ENCODE data around the gene MLLT6. TPM values are rescaled to one million over a fixed set of nuclear protein-coding genes. Genes with fewer than 3 reads are reported as not detected.
"Not testable (repeated sequence)": the region's sequence is repeated elsewhere in the genome, so short reads cannot be mapped to it uniquely, and the experiment has no call there.

The MLLT6 gene
- total RNA-seq, 2 experiments from 2014 or later: 182 to 185 TPM

- ChIA-PET POLR2A (interaction anchor here (0.5 to 2.6 kb wide), 5 partner anchors 9 to 34 kb away, joined by 3 to 8 read pairs (median 4); partner anchors contain the start of gene MLLT6), CTCF (interaction anchor here (0.7 to 1.1 kb wide), 4 partner anchors 9 to 20 kb away, joined by 3 to 5 read pairs (median 4); no protein-coding TSS in a partner anchor)
Measured at GRCh38 chr17:38715216-38715943, 10.3 kb downstream of the MLLT6 start.

GRCh38 chr17:38716368-38717005, 11.4 kb downstream of the MLLT6 start:
- POLR2A ChIA-PET: interaction anchor here (1.4 to 2.6 kb wide), 3 partner anchors 10 to 11 kb away, joined by 3 to 8 read pairs (median 4); partner anchors contain the start of gene MLLT6
- CTCF ChIA-PET: interaction anchor here (0.9 to 1.2 kb wide), 3 partner anchors 11 to 18 kb away, joined by 3 to 4 read pairs (median 3); no protein-coding TSS in a partner anchor

GRCh38 chr17:38717139-38717745, 12.2 kb downstream of the MLLT6 start:
- ChIA-PET POLR2A (interaction anchor here (1.6 to 2.6 kb wide), 2 partner anchors 11 to 12 kb away, joined by 4 to 8 read pairs; partner anchors contain the start of gene MLLT6), CTCF (interaction anchor here (1.0 to 1.2 kb wide), 2 partner anchors 10 to 11 kb away, joined by 3 read pairs; no protein-coding TSS in a partner anchor)

GRCh38 chr17:38719289-38719942, 14.3 kb downstream of the MLLT6 start:
- ChIA-PET POLR2A (interaction anchor here (1.1 to 2.2 kb wide), 3 partner anchors 10 to 14 kb away, joined by 3 to 9 read pairs (median 6); partner anchors contain the start of gene MLLT6), CTCF (interaction anchor here (1.5 to 2.3 kb wide), 5 partner anchors 9 to 42 kb away, joined by 4 to 12 read pairs (median 6); no protein-coding TSS in a partner anchor)

- CTCF ChIA-PET: interaction anchor here (0.7 to 2.3 kb wide), 6 partner anchors 9 to 43 kb away, joined by 3 to 12 read pairs (median 6); no protein-coding TSS in a partner anchor
- POLR2A ChIA-PET: interaction anchor here (1.1 to 2.2 kb wide), 3 partner anchors 10 to 15 kb away, joined by 3 to 9 read pairs (median 6); partner anchors contain the start of gene MLLT6
Measured at GRCh38 chr17:38719943-38720641, 15.0 kb downstream of the MLLT6 start.

GRCh38 chr17:38720941-38721340, 15.9 kb downstream of the MLLT6 start:
- ChIA-PET CTCF (interaction anchor here (0.7 to 2.1 kb wide), 2 partner anchors 10 kb away, joined by 3 to 6 read pairs; no protein-coding TSS in a partner anchor), POLR2A (interaction anchor here (0.6 to 2.2 kb wide), 2 partner anchors 14 kb away, joined by 3 to 6 read pairs; no protein-coding TSS in a partner anchor)

GRCh38 chr17:38721802-38722201, 16.7 kb downstream of the MLLT6 start:
- CTCF ChIA-PET: interaction anchor here (0.9 to 1.0 kb wide), 2 partner anchors 13 to 46 kb away, joined by 3 read pairs; no protein-coding TSS in a partner anchor
- POLR2A ChIA-PET: interaction anchor here (0.5 kb wide), 1 partner anchor 18 kb away, joined by 3 read pairs; no protein-coding TSS in a partner anchor

- CTCF ChIA-PET: interaction anchor here (1.7 kb wide), 1 partner anchor 10 kb away, joined by 5 read pairs; no protein-coding TSS in a partner anchor
- POLR2A ChIA-PET: no interaction called here
Measured at GRCh38 chr17:38724337-38724988, 19.4 kb downstream of the MLLT6 start.

- ChIA-PET POLR2A (no interaction called here), CTCF (interaction anchor here (1.7 kb wide), 1 partner anchor 10 kb away, joined by 5 read pairs; no protein-coding TSS in a partner anchor)
Measured at GRCh38 chr17:38725066-38725465, 20.0 kb downstream of the MLLT6 start.

- POLR2A ChIA-PET: not testable (repeated sequence)
- CTCF ChIA-PET: interaction anchor here (0.6 kb wide), 1 partner anchor 212 kb away, joined by 3 read pairs; no protein-coding TSS in a partner anchor
Measured at GRCh38 chr17:38726145-38726544, 21.1 kb downstream of the MLLT6 start.

- ChIA-PET POLR2A (interaction anchor here (0.8 to 2.5 kb wide), 6 partner anchors 9 to 143 kb away, joined by 3 to 17 read pairs (median 6); partner anchors contain the start of gene MLLT6), CTCF (interaction anchor here (0.8 to 3.1 kb wide), 11 partner anchors 11 to 170 kb away, joined by 3 to 20 read pairs (median 3); partner anchors contain the start of gene EPOP)
Measured at GRCh38 chr17:38727736-38728135, 22.7 kb downstream of the MLLT6 start.

- CTCF ChIA-PET: interaction anchor here (0.7 to 3.1 kb wide), 15 partner anchors 9 to 425 kb away, joined by 3 to 20 read pairs (median 3); partner anchors contain the start of gene EPOP
- POLR2A ChIA-PET: interaction anchor here (0.8 to 2.5 kb wide), 4 partner anchors 17 to 27 kb away, joined by 3 to 17 read pairs (median 8); partner anchors contain the start of gene MLLT6
Measured at GRCh38 chr17:38728290-38728831, 23.3 kb downstream of the MLLT6 start.

- ChIA-PET CTCF (interaction anchor here (1.1 to 3.1 kb wide), 6 partner anchors 10 to 424 kb away, joined by 3 to 20 read pairs (median 6); no protein-coding TSS in a partner anchor), POLR2A (interaction anchor here (2.5 kb wide), 1 partner anchor 25 kb away, joined by 17 read pairs; the partner anchor contains the start of gene MLLT6)
Measured at GRCh38 chr17:38729368-38729885, 24.4 kb downstream of the MLLT6 start.

GRCh38 chr17:38729886-38730525, 24.9 kb downstream of the MLLT6 start, which contains the start of gene CISD3:
TSS of gene CISD3 (plus strand) at chr17:38730341. CDS start at chr17:38730359, 18 bp downstream.
- ChIA-PET POLR2A (interaction anchor here (0.9 to 1.3 kb wide), 3 partner anchors 12 to 54 kb away, joined by 3 to 4 read pairs (median 4); no protein-coding TSS in a partner anchor), CTCF (interaction anchor here (1.0 to 2.5 kb wide), 8 partner anchors 10 to 423 kb away, joined by 3 to 12 read pairs (median 5); partner anchors contain the start of genes EPOP and MLLT6)

Measured in activated CD8-positive, alpha-beta memory T cell treated with anti-CD3 and anti-CD28 coated beads for 36 hours (primary cell).